K562 (cell line): Measurements from ENCODE around the gene LAMTOR5. TPM values are rescaled to one million over a fixed set of nuclear protein-coding genes. Genes with fewer than 3 reads are reported as not detected.

ENCODE experiments used
- ATAC-seq: fragments of 200-7000 bp; cut with Tn5 transposase; 3 replicates; pipeline ENCODE4 v1.9.1; 2020; ENCODE audit warnings: moderate library complexity
- BruUV-seq: library from RNA; stranded (reverse); fragments of 400-500 nt; replicated peaks from 2 replicates; lab custom pipeline; 2021; lab: Mats Ljungman, UMichigan
- CTCF ChIA-PET: fragments of 300-600 bp; formaldehyde crosslinking; extraction: SDS; loops from one replicate; lab custom pipeline; 2021; ENCODE audit warnings: low intra/inter-chr PET ratio; lab: Yijun Ruan, JAX
- POLR2A ChIA-PET: fragments of 300-600, 350-650 bp; sonication (Branson Sonifier 250); formaldehyde crosslinking; extraction: SDS; loops from one replicate; lab custom pipeline; 2021; ENCODE audit warnings: antibody characterized with exemption, inconsistent platforms; lab: Yijun Ruan, JAX
- DNase-seq, 4 experiments: peaks; one replicate each; pipeline versions ENCODE4 v3.0.0 to v3.0.0-alpha.2; 2011 to 2018; ENCODE audit warnings: low spot score in 3 of 4, mixed read lengths in 3 of 4; ENCODE audit errors: extremely low read depth in 1 of 4
- FAIRE-seq: peaks from 2 replicates; lab custom pipeline; 2011; peaks lifted over from hg19 to GRCh38; lab: Jason Lieb, UNC
- H2AFZ ChIP-seq: 2 replicates; pipeline ENCODE4 v1.6.0; 2011; ENCODE audit warnings: low read depth, low read length, control low read depth, inconsistent platforms
- H3K27ac ChIP-seq: fragments of 200-600 bp; 3 replicates; pipeline ENCODE4 v1.8.0; 2011; ENCODE audit warnings: low read depth, mild to moderate bottlenecking, control low read depth, inconsistent platforms, low read length, moderate library complexity, mixed read lengths; ENCODE audit errors: extremely low read depth
- H3K27me3 ChIP-seq, 2 experiments: fragments of 300-600 bp in 1 of 2; 2 replicates in 1 of 2; 3 replicates in 1 of 2; pipeline versions ENCODE4 v1.6.0 to v1.8.0; 2011; ENCODE audit warnings: inconsistent platforms in 2 of 2, low read length in 2 of 2, mild to moderate bottlenecking in 1 of 2, mixed read lengths in 1 of 2, moderate library complexity in 1 of 2; ENCODE audit not compliant: control insufficient read depth in 2 of 2, insufficient read depth in 2 of 2
- H3K36me3 ChIP-seq: fragments of 300-600 bp; 3 replicates; pipeline ENCODE4 v1.8.0; 2011; ENCODE audit warnings: mild to moderate bottlenecking, low read length, inconsistent platforms; ENCODE audit not compliant: control insufficient read depth, insufficient read depth
- H3K4me1 ChIP-seq, 2 experiments: fragments of 200-600 bp in 1 of 2; replicated peaks in 1 of 2; 2 replicates in 1 of 2; 3 replicates in 1 of 2; pipeline versions ENCODE4 v1.5.1 to v1.8.0; 2011; ENCODE audit warnings: inconsistent platforms in 2 of 2, low read length in 2 of 2, mild to moderate bottlenecking in 1 of 2, mixed read lengths in 1 of 2, moderate library complexity in 1 of 2; ENCODE audit not compliant: control insufficient read depth in 2 of 2, insufficient read depth in 2 of 2
- H3K4me2 ChIP-seq: 2 replicates; pipeline ENCODE4 v1.6.1; 2011; ENCODE audit warnings: low read length, control low read depth, inconsistent platforms, mixed read lengths; ENCODE audit not compliant: insufficient read depth
- H3K4me3 ChIP-seq: fragments of 200-600 bp; sonication (generic), shearing (Covaris generic); 2 replicates; pipeline ENCODE4 v1.5.1; 2016; ENCODE audit warnings: control low read depth, inconsistent platforms
- H3K79me2 ChIP-seq: fragments of 200-600 bp; 3 replicates; pipeline ENCODE4 v1.8.0; 2011; ENCODE audit warnings: low read length, inconsistent platforms; ENCODE audit not compliant: control insufficient read depth, insufficient read depth
- H3K9ac ChIP-seq, 2 experiments: 2 replicates each; pipeline versions ENCODE4 v1.6.0 to v1.6.1; 2011; ENCODE audit warnings: low read depth in 2 of 2, low read length in 2 of 2, control low read depth in 1 of 2, inconsistent platforms in 1 of 2, mild to moderate bottlenecking in 1 of 2, mixed read lengths in 1 of 2; ENCODE audit not compliant: insufficient read depth in 1 of 2
- H3K9me1 ChIP-seq: one replicate; pipeline ENCODE4 v1.6.0; 2011; ENCODE audit warnings: inconsistent platforms, mild to moderate bottlenecking, low read length, moderate library complexity; ENCODE audit not compliant: control insufficient read depth, insufficient read depth
- H3K9me3 ChIP-seq: replicated peaks from 2 replicates; pipeline ENCODE4 v1.5.1; 2011; ENCODE audit warnings: low read depth, low read length, inconsistent platforms; ENCODE audit not compliant: control insufficient read depth, insufficient read depth
- H4K20me1 ChIP-seq: replicated peaks from 2 replicates; pipeline ENCODE4 v1.6.1; 2011; ENCODE audit warnings: low read length, inconsistent platforms, mixed read lengths; ENCODE audit not compliant: control insufficient read depth, insufficient read depth
- ARID2 ChIP-seq: fragments of 450-650 bp; IDR thresholded peaks from 2 replicates; pipeline ENCODE4 v1.6.1; 2017; ENCODE audit warnings: antibody characterized with exemption, mild to moderate bottlenecking
- C11orf30 ChIP-seq: fragments of 450-650 bp; IDR thresholded peaks from 2 replicates; pipeline ENCODE4 v1.6.1; 2016; ENCODE audit warnings: low read depth, mild to moderate bottlenecking
- FOSL1 ChIP-seq: fragments of 200-800 bp; sonication (Bioruptor generic); conservative IDR thresholded peaks from 2 replicates; pipeline ENCODE4 v1.6.1; 2016; ENCODE audit warnings: missing genetic modification characterization, missing compliant biosample characterization
- FOXP1 ChIP-seq: sonication (generic); formaldehyde crosslinking; IDR thresholded peaks from 2 replicates; pipeline ENCODE4 v1.8.0; 2022; ENCODE audit warnings: mild to moderate bottlenecking, missing genetic modification reagents
- FOXP4 ChIP-seq: sonication (generic); formaldehyde crosslinking; IDR thresholded peaks from 2 replicates; pipeline ENCODE4 v1.8.0; 2022; ENCODE audit warnings: mild to moderate bottlenecking, missing genetic modification reagents, borderline replicate concordance
- PTRF ChIP-seq: fragments of 450-650 bp; IDR thresholded peaks from 2 replicates; pipeline ENCODE4 v1.6.1; 2016; ENCODE audit warnings: mild to moderate bottlenecking, missing genetic modification characterization, missing compliant biosample characterization
- ZC3H11A ChIP-seq: IDR thresholded peaks from 2 replicates; pipeline ENCODE4 v1.6.1; 2012; ENCODE audit warnings: low read depth, low read length, improper control_type of control experiment
- ZNF316 ChIP-seq: fragments of 450-650 bp; IDR thresholded peaks from 2 replicates; pipeline ENCODE4 v1.6.1; 2016
- WGBS: fragments of 100-300 bp; shearing (Covaris generic); methylation state at CpG from one replicate; pipeline ENCODE4 v1.1.6; 2016; ENCODE audit warnings: low coverage, mixed read lengths; ENCODE audit not compliant: insufficient coverage; ENCODE audit errors: missing lambda C conversion rate; 5-methylcytosine and 5-hydroxymethylcytosine counted together
- in situ Hi-C: fragments of 300-500 bp; cut with MboI; formaldehyde crosslinking; loops from 4 replicates; pipeline ENCODE4 v1.15.0; 2018; ENCODE audit warnings: inconsistent platforms, mixed read lengths
- intact Hi-C: fragments of 100-400 bp; cut with micrococcal nuclease; formaldehyde crosslinking; loops from 2 replicates; pipeline ENCODE4 v1.14.2; 2022
- polyA plus RNA-seq, 8 experiments: library from polyadenylated mRNA; depleted of rRNA in 4 of 8; stranded (reverse) in 5 of 8; unstranded in 3 of 8; fragments of >200 nt; fragmentation: Nextera tagmentation in 2 of 8; fragmentation: Illumina TruSeq in 1 of 8; extraction: Ambion mirVana in 2 of 8; extraction: Trizol in 1 of 8; gene quantifications; 2 replicates each; pipeline versions ENCODE4 v1.2.1 to v1.2.3, GENCODE V29; 2011 to 2014; ENCODE audit warnings: inconsistent platforms in 1 of 8, missing spikeins in 1 of 8
- total RNA-seq, 7 experiments: library from RNA; depleted of rRNA in 6 of 7; stranded (reverse); fragments of >200 nt in 6 of 7; fragmentation: Illumina TruSeq in 2 of 7; extraction: Trizol in 2 of 7; gene quantifications; 2 replicates each; pipeline versions ENCODE4 v1.2.1 to v1.2.3, GENCODE V29; 2011 to 2021; ENCODE audit warnings: low replicate concordance in 1 of 7

LAMTOR5 gene
- total and polyA plus RNA-seq, 9 of the 15 experiments (the other 6 are each of a cell fraction or from before 2014, with no cell fraction given), result 118 to 712 (median 241) TPM

GRCh38 chr1:110393691-110394492, 13.6 kb downstream of the LAMTOR5 start:
- DNase-seq (no peak), FAIRE-seq (no peak), ATAC-seq (no peak)
- TF ChIP-seq ZNF316, result peak; percentile 48
- peak; percentile 64 for TF ChIP-seq FOSL1 (tag)
- TF ChIP-seq ARID2, result no peak
- TF ChIP-seq FOXP1 (CRISPR knock-in tag), result no peak
- TF ChIP-seq FOXP4 (CRISPR knock-in tag), result no peak
- TF ChIP-seq PTRF (tag), result no peak
- peak; percentile 45; the same call in 1 of the 2 replicates for TF ChIP-seq C11orf30
- TF ChIP-seq ZC3H11A, result no peak
- Histone ChIP-seq H3K36me3 (peaks cover 16% of the 10 kb centered on the region; the same call in 1 of the 3 replicates), H3K27ac (no peak overlapping the region), H3K9me3 (no peaks in the 10 kb centered on the region), H3K4me3 (no peak overlapping the region), H3K79me2 (no peaks in the 10 kb centered on the region), H3K4me2 (no peak overlapping the region), H3K9me1 (no peaks in the 10 kb centered on the region), H3K27me3 (no peaks in the 10 kb centered on the region), H3K4me1 (no peaks in the 10 kb centered on the region), H2AFZ (no peak overlapping the region), H4K20me1 (no peaks in the 10 kb centered on the region), H3K9ac (no peak overlapping the region)
- ChIA-PET CTCF (interaction anchor here (0.5 kb wide), 1 partner anchor 66 kb away, joined by 3 read pairs; no protein-coding TSS in a partner anchor), POLR2A (interaction anchor here (0.6 to 3.8 kb wide), 7 partner anchors 9 to 84 kb away, joined by 3 to 17 read pairs (median 3); no protein-coding TSS in a partner anchor)
- BruUV-seq, result no TSS peak
- WGBS, result 43% methylated on average over 3 of the region's 3 CpGs
- intact Hi-C loops (no loop called here), in situ Hi-C loops (no loop called here)
